Measurements from ENCODE around the gene SLC35B2.

SLC35B2 gene

DNA sequence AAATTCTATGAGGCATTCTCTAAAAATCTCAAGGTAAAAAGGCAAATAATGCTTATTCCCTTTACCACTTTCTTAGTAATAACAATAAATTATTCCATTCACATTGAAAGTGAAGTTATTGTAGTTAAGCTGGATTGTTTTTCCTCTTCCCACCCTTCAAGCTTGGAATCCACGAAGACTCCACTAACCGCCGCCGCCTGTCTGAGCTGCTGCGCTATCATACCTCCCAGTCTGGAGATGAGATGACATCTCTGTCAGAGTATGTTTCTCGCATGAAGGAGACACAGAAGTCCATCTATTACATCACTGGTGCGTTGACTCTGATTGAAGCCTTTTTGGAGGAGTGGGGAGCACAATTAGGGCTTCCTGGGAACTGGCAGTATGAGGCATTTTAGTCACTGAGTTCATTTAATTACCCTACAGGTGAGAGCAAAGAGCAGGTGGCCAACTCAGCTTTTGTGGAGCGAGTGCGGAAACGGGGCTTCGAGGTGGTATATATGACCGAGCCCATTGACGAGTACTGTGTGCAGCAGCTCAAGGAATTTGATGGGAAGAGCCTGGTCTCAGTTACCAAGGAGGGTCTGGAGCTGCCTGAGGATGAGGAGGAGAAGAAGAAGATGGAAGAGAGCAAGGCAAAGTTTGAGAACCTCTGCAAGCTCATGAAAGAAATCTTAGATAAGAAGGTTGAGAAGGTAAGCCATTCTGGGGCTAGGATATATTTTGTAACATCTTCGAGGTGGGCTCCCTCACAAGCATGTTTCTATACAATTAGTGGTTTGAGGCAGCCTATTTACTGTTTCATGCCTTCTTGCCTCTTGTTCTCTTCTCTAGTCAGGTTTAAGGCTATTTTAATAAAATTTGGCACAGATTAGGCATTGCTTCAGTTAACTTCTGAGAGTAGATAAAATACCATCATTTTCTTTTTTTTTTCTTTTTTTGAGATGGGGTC lies 5.5 kb downstream of the SLC35B2 start:
- no peak for DNase-seq

DNA sequence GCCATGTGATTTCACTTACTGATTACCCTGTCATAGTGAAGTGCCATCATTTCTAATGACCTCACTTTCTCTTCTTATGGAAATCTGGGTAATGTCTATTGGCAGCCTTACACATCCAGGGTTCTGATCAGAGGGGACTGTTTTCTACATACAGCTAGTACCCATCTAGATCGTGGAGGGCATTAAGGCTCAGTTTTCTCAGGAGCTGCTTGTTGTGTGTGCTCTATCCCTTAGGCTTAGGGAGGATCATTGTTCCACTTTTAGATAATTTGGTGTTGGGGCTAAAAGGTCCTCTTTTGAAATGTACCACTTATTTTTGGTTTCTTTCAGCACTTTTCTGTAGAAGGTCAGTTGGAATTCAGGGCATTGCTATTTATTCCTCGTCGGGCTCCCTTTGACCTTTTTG lies 6.6 kb downstream of the SLC35B2 start:
- no peak for DNase-seq

- no peak for DNase-seq
Measured at GRCh38 chr6:44250067-44250717, 7.1 kb downstream of the SLC35B2 start.

GRCh38 chr6:44249082-44249748 lies 8.1 kb downstream of the SLC35B2 start:
- no peak for DNase-seq

DNA sequence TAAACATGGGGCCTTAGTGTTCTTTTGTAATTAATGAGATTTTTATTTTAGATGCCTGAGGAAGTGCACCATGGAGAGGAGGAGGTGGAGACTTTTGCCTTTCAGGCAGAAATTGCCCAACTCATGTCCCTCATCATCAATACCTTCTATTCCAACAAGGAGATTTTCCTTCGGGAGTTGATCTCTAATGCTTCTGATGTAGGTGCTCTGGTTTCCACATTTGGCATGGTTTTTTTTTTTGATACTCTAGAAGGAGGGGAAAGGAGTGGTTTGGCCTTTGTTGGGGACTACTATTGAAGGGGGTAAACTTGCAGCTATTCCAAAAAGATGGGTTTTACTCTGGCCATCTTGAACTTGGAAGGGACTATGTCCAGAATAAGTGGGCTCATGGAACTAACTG lies 8.7 kb downstream of the SLC35B2 start:
- DNase-seq = no peak

DNA sequence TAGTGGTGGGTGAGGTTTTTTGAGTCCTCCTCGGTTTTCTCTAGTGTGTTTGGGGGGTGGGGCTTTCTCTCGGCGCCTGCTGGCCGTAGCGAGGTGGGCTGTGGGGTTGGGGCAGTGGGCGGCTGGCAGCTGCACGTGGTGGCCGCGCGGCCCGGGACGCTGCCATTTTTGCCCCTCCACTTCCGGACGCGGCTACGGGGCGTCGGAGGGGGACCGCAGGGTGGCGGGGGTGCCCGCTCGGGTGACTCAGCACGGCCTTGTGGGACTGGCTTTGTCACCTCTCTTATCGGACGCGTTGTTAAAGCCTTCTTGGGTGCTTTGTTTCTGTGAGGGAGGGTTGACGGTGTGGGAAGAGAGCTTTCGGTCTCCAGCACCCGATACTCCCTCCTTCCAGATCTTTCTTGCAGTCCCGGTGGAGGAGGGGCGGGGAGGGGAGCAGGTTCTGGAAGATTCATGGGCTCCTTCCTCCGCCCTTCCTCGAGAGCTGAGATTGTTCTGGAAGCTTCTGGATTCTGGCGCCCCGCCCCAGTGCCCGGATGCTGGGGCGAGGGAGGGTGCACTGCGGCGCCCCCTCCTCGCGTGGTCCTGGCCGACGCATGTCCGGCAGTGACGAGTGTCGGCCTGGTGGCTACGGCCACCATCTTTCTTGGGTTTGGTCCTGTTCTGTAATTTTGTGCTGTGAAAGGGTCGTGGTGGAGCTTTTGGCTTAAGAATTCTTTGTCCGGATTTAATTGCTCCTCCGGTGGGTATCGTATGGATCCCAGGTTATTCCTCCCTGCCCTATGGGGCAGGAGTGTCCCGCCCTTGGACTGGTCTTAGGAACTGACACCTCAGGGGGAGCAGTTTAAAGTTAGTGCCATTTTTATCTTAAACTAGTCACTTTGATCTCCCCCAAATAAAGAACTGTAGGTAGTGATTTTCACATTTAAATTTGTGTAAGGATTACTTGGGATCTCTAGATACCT lies 9.7 kb downstream of the SLC35B2 start:
- peak; percentile 91 for DNase-seq

- DNase-seq = peak; percentile 91
Measured at GRCh38 chr6:44246663-44247337, 10.5 kb downstream of the SLC35B2 start, which contains the start of gene HSP90AB1. TSS of gene HSP90AB1 (plus strand) at chr6:44247101. CDS start at chr6:44248630, 1,529 bp downstream.

GRCh38 chr6:44245912-44246662 lies 11.2 kb downstream of the SLC35B2 start:
- peak; percentile 91 for DNase-seq

DNA sequence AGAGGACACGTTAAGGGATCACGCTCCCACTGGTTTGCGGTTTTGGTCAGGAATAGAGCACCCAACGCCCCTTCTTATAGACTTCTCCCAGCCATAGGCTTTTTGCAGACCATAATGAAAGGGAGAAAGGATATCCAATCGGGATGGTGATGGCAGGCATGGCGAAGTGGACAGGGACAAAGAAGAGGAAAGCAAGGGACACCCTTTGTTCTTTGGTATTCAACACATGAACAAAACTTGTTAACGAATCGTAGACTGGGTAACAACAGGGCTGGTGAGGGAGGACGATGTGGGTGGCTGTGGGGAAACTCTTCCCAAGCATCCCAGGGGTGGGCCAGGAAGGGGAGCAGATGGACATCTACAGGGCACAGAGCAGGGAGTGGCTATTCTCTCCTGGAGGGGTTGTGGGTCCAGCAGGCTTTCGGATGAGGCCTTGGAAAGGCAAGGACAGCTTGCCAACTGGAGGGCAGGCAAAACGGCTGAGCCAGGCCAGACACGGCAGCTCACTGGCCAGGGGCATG lies 11.9 kb downstream of the SLC35B2 start:
- no peak for DNase-seq

- DNase-seq = no peak
Measured at GRCh38 chr6:44243345-44243744, 14.0 kb downstream of the SLC35B2 start.

- no peak for DNase-seq
Measured at GRCh38 chr6:44238687-44239350, 18.5 kb downstream of the SLC35B2 start.

GRCh38 chr6:44237813-44238433 lies 19.4 kb downstream of the SLC35B2 start:
- peak; percentile 89 for DNase-seq

GRCh38 chr6:44237021-44237812 lies 20.1 kb downstream of the SLC35B2 start:
- DNase-seq = peak; percentile 71

- DNase-seq = no peak
Measured at GRCh38 chr6:44235891-44236516, 21.3 kb downstream of the SLC35B2 start.

DNA sequence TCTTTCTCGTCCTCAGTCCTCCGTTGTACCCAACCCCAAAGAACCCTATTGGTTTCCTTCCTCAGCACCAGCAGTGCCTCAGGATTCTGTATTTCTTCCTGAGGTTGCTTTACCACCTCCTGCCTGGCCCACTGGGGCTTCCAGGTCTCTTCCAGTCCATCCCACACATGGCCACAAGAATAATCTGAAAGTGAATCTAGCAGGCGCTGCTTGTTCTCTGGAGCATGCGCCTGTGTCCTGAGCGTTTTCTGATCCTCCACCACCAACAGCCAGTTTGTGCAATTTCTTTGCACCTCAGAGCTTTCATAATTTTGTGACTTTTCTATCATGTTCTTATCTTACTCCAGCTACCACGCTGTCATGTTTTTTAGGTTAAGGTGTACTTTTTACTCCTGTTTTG lies 22.1 kb downstream of the SLC35B2 start:
- no peak for DNase-seq

DNA sequence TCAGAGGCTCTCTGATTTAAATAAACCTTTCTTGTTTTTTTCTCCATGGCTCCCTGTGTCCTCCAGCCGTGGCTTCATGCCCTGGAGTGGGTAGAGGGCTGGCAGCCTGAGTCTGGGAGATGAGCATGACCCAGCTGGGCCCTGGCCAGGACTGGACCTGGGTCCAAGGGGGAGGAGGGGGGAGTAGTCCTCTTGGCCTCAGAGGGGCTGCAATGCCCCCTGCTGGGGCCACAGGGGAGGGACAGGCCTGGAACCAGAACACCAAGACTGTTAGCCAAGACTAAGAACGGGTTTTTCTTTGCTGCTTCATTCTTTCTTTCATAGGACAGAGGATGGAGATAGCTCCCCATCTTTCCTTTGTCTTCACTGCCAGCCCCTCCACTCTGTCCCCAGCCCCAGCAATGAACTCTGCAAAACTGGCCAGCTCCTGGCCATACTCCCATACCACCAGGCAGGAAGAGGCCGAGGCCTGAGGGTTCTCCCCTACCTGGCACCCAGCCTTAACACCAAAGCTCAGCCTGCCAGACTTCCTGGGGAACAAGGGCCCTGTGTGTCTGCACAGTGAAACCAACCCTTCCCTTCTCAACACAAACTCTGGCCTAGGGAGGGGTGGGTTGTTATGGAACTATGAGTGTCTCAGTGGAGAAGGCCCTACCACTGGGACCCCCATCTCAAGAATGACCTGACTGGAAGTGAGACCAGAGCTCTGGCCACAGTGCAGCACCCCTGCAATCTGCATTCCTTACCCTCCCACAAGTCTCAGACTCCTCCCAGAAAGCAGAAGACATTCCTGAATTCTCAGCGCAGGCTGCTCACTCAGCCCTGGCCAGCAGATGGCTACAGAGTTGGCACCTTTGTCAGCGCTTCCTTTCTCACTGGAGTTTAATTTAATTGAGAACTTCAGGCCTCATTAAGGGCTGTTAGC lies 23.0 kb downstream of the SLC35B2 start:
- no peak for DNase-seq

DNA sequence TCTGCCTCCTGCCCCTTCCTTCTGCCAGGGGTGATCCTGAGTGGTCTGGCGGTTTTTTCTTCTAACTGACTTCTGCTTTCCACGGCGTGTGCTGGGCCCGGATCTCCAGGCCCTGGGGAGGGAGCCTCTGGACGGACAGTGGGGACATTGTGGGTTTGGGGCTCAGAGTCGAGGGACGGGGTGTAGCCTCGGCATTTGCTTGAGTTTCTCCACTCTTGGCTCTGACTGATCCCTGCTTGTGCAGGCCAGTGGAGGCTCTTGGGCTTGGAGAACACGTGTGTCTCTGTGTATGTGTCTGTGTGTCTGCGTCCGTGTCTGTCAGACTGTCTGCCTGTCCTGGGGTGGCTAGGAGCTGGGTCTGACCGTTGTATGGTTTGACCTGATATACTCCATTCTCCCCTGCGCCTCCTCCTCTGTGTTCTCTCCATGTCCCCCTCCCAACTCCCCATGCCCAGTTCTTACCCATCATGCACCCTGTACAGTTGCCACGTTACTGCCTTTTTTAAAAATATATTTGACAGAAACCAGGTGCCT lies 23.7 kb downstream of the SLC35B2 start:
- no peak for DNase-seq

All from activated CD4-positive, CD25-positive, alpha-beta regulatory T cell treated with anti-CD3 and anti-CD28 coated beads, Interleukin-2, amount 50 U/mL, for 72 hours (primary cell).